Subcutaneous adipose tissue (tissue), 4 donors: ENCODE data around the gene SMIM31. TPM values are rescaled to one million over a fixed set of nuclear protein-coding genes. Genes with fewer than 3 reads are reported as not detected.

Experiments
- CTCF ChIP-seq: fragments of 450-650 bp; IDR thresholded peaks from one replicate; pipeline ENCODE4 v1.5.1; 2016; ENCODE audit warnings: low read depth, mild to moderate bottlenecking, control low read depth, antibody characterized with exemption, moderate library complexity
- small RNA-seq: library from RNA; depleted of rRNA; stranded (forward); fragments of <200 nt; gene quantifications from one replicate; pipeline ENCODE3, GENCODE V24; 2016
- total RNA-seq, 4 donors: library from RNA; depleted of rRNA; stranded (reverse); fragments of >200 nt; gene quantifications; one replicate each; pipeline ENCODE4 v1.1.0, GENCODE V29; 2016

SMIM31 gene
- total RNA-seq, 4 donors from 2014 or later, result not detected

GRCh38 chr4:164828955-164829354, 75.0 kb downstream of the SMIM31 start:
- no peak for TF ChIP-seq CTCF

GRCh38 chr4:164846566-164846965, 92.6 kb downstream of the SMIM31 start:
- no peak for TF ChIP-seq CTCF

GRCh38 chr4:164847016-164847415, 93.1 kb downstream of the SMIM31 start:
- no peak for TF ChIP-seq CTCF

- no peak for TF ChIP-seq CTCF
Measured at GRCh38 chr4:164847967-164848649, 94.2 kb downstream of the SMIM31 start.

Small RNAs within 50 kb of the gene (small RNA-seq; reads per million reads assigned to genes)
- not detected for gene RNU6-668P

Other genes with a start within 250 kb of the SMIM31 start
- not detected for gene APELA, start 123.0 kb downstream of the SMIM31 start, total RNA-seq
- 1 to 10 TPM in 2 of 4 donors, under 1 TPM in 1, not detected in 1; 0.66 to 1.5 (median 1.0) TPM for gene TRIM61, start 223.5 kb downstream of the SMIM31 start, total RNA-seq